Inflammatory macrophage (primary cell): ENCODE results near the gene SUSD2.
"Not testable (repeated sequence)": the region's sequence is repeated elsewhere in the genome, so short reads cannot be mapped to it uniquely, and the experiment has no call there.

Experiments used
- DNase-seq, 2 donors: peaks; one replicate each; pipeline ENCODE4 v3.0.0-alpha.2; 2020 to 2022

The SUSD2 gene

DNA sequence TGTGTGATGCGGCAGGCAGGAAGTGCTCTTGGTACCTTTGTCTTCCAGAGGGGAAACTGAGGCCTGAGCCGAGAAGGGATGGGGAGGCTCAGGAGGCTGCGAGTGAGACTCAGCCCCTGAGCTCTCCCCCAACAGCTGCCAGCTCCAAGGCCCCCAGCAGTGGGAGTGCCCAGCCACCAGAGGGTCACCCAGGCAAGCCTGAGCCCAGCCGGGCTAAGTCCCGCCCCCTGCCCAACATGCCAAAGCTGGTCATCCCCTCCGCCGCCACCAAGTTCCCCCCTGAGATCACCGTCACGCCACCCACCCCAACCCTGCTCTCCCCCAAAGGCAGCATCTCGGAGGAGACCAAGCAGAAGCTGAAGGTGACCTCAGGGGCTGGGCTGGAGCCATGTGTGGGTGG is 3.8 kb upstream of the SUSD2 start:
- no peak for DNase-seq

DNA sequence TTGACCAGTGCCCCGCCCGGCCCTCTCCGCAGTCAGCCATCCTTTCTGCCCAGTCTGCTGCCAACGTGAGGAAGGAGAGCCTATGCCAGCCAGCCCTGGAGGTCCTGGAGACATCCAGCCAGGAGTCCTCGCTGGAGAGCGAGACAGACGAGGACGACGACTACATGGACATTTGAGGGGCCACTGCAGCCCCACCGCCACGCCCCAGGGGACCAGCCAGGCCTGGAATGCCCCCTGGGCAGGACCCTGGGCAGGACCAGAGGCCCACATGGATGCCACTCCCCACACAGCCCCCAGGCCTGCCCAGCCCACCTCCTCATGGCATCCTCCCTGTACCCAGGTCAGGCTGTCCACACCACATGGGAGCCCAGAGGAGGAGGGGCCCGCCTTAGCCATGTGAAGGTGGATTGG is 3.3 kb upstream of the SUSD2 start:
- DNase-seq = no peak

DNA sequence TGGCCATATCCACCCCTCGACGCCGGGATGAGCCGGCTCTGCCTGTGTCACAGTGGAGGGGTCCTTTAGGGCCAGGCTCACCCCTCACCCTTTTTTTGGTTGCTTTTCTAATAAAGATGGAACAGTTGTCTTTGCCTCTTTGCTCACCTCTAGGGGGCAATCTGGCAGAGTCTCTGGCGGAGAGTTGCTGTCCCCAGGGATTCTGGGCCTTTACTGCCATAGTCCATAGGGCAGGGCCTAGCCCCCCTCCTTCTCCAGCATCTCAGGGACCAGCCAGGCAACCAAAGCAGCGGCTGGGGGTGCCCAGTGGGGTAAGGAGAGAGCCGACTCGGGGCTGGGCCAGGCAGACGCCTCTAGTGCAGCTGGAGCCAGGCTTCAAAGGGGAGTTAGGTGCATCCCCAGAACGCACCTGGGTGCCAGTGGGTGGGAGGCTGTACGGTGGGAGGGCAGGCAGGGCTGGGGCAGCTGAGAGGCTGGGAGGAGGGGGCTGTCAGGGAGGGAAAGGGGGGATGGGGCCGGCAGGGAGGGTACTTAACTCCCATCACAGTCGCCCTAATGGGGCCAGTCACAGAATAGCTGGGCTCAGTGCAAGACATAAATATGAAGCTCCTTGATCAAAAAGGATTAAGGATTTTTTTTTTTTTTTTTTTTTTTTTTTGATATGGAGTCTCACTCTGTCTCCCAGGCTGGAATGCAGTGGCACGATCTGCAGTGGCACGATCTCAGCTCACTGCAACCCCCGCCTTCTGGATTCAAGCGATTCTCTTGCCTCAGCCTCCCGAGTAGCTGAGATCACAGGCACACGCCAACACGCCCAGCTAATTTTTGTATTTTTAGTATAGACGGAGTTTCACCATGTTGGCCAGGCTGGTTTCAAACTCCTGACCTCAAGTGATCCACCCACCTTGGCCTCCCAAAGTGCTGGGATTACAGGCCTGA is 2.5 kb upstream of the SUSD2 start:
- peak in 1 of 2 donors; percentile 14 for DNase-seq

DNA sequence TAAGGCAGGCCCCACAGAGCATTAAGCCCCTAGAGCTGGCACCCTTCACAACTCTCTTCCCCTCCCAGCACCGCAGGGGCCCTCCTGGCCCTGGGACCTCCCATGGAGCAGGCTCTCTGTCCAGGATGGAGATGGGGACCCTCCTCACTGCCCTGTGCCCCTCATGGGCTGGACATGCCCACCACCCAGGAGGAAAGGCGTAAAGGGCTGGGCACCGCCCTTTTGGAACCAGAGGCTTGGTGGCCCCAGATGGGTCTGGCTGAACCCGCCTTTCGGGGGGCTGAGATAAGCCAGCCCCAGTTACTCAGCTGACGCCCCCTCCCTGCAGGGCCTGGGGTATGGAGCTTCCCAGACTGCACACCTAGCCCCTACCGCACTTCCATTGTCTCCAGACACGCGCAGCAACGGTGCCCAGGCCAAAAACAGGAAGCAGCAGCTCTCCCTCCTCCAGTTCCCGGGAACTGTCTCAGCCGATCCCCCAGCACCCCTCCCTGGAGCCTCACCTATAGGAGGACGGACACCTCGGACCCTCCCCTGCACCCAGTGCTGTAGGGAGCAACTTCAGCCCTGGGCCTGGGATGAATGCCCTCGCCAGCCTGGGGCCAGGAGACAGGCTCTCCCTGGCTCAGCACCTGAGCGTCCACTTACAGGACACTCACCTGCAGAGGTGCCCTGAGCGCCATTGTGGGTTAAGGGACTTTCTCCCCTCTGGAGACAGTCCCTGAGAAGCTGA is 1.6 kb upstream of the SUSD2 start:
- peak in 1 of 2 donors; percentile 9 for DNase-seq

DNA sequence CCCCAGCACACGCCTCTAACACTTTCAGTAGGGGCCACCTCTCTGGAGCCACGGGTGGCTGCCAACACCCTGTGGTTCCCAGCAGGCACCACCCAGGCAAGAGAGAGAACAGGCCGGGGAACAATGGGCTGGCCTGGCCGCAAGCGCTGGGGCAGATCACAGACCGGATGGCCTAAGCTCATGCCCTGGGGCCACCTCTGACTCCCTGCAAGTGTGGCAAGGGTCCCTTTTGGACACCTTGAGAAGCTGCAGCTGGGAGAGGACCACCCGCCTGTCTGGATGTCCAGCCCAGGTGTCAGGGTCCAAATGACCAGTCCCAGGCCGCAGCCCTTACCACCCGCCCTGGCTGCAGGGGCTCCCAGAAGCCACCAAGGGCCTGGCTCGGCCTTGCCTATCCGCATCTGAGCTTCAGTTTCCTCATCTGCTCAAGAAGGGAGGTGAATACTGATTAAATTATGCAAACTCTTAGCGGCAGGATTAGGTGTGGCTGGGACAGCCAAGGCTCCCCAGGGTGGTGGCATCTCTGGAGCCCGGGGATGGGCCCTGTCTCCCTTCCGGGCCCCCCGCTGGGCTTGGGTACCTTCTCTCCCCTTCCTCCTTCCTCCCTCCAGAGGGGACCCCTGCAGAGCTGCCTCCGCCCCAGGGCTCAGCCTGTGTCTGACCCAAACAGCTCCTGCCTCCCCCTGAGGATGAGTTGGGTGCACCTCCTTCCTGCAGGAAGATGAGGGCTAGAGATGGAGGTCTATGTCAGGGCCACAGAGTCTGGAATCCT is 785 bp upstream of the SUSD2 start:
- DNase-seq = no peak

DNA sequence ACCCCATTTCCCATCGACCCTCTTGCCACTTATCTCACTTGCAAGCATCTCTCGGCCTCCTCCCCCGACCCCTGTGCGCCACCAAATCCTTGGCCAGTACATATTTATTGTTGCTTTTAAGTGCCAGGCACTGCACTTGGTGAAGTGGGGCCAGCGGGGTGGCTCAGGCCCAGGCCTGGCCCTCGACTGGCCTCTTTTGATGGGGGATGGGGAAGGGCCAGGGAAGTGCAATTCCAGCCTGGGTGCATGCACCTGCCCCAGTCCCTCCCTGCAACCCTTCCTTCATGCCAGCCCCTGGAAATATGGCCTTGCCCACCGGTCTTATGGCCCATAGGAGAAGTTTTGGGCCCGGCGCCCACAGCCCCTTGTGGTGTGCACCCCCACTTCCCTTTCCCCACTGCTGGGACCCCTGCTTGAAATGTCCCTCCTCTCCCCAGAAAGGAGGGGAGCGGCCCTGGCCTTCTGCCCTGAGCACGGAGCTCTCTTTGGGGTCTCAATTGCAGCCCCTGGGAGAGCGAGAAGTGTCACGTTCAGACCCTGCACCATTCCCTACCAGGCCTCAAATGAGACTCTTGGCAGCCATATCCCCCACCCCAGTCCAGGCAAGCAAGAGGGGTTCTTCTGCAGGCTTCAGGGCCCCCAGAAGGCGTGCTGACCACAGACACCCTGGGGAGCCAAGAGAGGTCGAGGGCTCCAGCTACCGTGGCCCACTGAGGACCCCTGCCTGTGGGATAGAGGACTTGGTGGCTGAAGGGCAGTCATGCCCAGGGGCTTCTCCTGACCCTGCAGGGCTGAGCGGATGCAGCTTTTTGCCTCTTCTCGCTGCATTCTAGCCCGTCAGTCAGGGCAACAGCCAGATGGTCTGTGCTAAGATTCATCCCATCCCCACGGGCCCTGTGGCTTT is 961 bp downstream of the SUSD2 start:
- DNase-seq = no peak

DNA sequence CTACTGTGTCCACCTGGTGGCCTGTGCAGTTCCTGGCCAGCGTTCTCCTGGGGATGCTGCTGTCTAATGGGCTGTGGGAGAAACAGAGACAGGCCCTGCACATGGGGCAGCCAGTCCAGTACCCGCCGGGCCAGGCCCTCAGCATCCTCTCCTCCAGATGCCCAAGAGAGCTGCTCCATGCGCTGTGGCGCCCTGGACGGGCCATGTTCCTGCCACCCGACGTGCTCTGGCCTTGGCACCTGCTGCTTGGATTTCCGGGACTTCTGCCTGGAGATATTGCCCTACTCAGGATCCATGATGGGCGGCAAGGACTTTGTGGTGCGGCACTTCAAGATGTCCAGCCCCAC is 1.6 kb downstream of the SUSD2 start:
- DNase-seq = not testable (repeated sequence)

DNA sequence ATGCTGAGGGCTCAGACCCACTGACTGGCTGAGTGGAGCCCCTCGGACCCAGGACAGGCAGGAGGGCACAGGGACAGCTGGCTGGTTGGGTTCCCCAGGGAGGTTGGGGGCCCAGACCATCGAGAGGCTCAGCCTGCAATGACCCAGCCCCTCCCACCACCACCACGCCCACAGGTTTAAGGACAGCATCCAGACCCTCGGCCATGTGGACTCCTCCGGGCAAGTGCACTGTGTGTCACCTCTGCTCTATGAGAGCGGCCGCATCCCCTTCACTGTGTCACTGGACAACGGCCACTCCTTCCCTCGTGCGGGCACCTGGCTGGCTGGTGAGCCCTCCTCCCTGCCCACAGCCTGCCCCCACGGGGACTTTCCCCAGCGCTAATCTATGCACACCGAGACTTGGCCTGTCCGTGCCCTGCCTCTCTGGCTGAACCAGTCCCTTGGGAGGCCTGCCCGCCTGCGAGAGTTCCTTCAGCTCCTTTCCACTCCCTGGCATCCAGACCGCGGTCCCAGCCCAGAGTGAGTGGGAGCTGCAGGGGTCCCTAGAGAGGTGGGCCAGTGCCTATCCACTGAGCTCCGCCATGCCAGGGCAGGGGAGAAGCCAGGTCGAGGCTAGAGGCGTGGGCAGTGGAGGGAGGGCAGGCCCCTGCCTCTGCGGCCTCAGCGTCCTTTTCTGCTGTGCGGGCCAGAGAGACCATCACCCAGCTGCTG is 2.2 kb downstream of the SUSD2 start:
- DNase-seq = no peak

DNA sequence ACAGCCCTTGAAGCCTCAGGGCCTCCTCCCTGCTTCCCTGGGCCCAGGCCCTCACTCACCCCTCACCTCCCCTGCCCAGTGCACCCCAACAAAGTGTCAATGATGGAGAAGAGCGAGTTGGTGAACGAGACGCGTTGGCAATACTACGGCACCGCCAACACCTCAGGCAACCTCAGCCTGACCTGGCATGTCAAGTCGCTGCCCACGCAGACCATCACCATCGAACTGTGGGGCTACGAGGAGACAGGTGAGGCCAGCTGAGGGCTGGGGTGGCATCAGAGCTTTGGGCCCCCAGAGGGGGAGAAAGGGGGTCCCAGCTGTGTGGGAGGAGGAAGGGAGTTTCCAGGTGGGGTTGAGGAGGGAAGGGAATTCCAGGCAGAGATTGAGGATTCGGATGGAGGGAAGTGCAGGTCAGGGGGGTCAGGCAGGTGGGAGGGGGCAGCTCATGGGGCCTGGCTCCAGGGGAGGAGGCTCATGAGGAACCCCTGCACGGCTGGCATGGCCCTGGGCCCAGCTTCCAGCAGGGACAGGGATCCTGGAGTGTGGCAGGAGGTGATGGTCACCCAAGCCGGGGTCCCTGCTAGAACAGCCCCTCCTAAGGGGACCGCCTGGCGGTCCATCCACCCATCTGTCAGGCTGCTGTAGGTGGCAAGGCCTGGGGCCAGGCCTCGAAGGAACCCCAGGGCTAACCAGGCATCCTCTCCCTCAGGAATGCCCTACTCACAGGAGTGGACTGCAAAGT is 2.9 kb downstream of the SUSD2 start:
- DNase-seq = no peak

DNA sequence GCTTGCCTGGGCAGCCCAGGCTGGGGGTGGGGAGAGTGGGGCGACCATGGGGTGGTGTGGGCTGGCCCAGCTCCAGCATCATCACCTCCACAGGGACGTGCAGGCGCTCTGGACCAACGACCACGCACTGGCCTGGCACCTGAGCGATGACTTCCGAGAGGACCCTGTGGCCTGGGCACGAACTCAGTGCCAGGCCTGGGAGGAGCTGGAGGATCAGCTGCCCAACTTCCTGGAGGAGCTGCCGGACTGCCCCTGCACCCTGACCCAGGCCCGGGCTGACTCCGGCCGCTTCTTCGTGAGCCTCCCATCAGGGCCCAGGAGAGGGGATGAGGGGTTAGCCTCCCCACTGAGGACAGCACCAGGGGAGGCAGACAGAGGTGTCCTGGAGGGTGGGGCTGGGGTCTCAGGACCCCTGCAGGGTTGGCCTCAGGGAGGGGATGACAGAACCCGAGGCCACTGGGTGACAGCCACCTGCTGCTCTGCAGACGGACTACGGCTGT is 3.8 kb downstream of the SUSD2 start:
- DNase-seq = no peak

DNA sequence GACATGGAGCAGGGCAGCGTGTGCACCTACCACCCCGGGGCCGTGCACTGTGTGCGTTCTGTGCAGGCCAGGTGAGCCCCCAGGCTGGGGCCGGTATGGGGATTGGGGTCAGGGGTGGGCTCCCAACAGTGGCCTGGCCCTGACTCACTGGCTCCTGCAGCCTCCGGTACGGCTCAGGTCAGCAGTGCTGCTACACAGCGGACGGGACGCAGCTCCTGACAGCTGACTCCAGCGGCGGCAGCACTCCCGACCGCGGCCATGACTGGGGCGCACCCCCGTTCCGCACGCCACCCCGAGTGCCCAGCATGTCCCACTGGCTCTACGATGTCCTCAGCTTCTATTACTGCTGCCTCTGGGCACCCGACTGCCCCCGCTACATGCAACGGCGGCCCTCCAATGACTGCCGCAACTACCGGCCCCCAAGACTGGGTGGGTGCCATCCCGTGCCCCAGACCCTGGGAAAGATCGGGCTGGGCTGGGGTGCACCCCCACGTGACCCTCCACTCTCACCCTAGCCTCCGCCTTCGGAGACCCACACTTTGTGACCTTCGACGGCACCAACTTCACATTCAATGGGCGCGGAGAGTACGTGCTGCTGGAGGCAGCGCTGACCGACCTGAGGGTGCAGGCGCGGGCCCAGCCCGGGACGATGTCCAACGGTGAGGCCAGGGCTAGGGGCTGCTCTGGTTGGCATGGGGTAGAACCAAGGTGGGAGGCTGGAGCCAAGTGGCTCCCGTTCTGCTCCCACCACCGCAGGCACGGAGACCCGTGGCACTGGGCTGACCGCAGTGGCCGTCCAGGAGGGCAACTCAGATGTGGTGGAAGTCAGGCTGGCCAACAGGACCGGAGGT is 4.4 kb downstream of the SUSD2 start:
- no peak for DNase-seq

DNA sequence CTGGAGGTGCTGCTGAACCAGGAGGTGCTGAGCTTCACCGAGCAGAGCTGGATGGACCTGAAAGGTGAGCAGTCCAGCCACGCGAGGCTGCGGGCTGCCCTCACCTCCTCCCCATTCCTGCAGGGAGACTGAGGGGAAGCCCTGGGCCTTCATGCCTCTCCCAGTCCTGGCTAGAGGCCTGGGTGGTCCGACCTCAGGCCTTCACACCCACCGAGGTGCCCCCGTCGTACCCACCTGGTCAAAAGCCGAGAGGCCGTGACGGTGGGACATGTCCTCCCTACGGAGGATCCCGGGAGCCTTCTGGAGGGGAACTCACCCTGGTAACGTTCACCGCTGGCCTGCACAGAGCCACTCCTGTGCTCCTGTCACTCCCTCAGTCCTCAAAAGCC is 5.1 kb downstream of the SUSD2 start:
- no peak for DNase-seq

DNA sequence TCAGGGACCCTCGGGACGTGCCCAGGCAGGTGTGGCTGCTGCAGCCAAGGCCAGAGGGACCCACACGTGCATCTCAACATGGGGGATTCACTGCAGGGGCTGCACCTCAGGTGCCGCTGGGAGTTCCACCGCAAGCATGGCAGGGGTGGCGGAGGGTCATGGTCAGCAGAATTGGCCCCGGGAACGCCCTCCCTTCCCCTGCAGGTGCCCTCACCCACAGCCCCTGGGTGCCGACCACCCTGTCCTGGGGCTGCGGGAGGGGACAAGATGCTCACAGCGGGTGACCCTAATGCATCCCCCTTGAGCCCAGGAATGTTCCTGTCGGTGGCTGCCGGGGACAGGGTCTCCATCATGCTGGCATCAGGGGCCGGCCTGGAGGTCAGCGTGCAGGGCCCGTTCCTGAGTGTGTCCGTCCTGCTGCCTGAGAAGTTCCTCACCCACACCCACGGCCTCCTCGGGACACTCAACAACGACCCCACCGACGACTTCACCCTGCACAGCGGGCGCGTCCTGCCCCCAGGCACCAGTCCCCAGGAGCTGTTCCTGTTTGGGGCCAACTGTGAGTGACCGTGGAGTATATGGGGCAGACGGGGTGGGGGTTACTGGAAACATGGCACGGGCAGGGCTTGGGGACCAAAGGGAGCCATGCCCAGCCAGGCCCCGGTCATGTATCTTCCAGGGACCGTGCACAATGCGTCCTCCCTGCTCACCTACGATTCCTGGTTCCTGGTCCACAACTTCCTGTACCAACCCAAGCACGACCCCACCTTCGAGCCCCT is 5.8 kb downstream of the SUSD2 start:
- no peak for DNase-seq

DNA sequence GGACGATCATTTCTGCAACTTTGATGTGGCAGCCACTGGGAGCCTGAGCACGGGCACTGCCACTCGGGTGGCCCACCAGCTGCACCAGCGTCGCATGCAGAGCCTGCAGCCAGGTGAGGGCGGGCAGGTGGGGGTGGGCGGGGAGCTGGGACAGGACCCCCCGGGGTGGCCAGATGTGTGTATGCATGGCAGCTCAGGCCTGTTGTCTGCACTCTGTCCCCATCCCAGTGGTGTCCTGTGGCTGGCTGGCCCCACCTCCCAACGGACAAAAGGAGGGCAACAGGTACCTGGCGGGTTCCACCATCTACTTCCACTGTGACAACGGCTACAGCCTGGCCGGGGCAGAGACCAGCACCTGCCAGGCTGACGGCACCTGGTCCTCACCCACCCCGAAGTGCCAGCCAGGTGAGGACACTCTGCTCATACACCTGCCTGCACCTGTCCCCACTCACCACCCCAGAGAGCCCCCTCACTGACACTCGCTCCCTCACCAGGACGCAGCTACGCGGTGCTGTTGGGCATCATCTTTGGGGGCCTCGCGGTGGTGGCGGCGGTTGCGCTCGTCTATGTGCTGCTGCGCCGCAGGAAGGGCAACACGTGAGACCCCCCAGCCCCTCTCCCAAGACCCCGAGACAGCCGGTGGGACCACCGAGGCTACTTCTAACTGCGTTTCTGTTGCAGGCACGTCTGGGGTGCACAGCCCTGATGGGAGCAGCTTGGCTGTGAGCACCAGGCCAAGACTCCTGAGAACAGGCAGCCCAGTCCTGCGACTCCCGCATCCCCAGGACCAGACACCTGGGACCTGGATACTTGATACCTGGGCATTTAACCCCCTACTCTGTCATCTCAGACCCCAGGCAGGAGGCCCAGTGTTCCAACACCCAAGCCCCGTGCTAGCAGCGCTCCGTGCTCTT is 6.7 kb downstream of the SUSD2 start:
- DNase-seq = no peak

DNA sequence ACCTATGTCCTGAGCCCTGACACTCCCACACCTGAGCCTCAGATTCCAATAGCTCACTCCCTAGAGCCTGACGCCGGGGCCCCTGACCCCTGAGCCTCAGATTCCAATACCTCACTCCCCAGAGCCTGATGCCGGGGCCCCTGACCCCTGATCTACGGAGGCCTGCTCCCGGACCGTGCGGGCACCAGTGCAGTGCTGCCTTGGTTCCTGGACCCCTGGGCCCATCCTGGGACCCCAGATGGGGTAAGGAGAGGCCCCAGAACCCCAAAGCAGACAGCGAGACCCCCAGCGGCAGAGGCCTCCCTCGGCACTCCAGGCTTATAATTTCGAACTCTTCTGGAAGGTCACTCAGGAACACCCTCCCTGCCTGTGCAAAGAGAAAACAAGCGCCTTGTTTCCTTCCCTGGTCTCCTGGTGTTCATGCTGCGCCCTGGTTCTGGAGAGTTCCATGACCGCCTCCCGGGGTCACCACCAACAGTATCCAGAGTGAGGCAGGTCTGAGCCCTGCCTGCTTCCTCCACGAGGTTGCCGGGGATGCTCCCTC is 7.5 kb downstream of the SUSD2 start:
- no peak for DNase-seq

DNA sequence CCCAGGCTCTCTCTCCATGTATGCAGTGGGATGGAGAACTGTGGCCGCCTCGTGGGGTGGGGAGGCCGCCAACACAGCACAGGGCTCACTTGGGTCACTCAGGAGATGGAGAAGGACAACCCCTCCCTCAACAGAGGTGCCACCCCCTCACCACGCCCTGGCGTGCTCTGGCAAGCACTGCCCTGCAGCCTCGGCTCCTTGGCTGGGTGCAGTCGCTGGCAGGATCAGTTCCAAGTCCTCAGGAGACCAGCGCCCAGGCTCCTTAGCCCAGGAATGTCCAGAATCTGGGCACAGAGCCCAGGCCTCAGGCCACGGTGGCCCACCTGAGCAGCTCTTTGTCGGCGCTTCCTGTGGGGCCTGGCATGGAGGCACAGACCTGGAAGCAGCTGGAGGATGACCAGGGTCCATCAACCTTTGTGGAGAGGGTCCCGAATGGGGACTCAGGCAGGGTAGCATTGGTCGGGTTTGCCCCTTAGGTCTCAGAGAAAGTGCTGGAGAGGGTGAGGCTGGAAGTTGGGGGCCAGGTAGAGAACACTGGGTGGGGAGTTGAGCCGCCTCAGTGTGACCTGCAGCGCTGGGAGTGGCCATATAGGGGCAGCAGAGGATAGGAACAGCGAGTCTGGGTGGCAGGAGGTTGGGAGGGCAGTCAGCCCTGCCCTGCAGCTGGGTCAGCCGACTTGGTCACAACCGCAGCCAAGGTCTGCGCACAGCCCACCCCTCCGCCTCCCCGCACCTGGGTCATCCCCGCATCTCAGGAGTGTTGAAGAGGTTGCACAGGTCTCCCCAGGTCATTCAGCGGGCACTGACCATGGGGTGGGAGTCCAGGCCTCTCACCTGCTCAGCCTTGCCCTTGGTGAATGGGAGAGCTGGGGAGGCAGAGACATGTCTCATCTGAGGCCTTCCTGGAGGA is 8.2 kb downstream of the SUSD2 start:
- DNase-seq = peak; percentile 58 to 62
